NCI-H460 (cell line): ENCODE data around the gene YPEL4. TPM values are rescaled to one million over a fixed set of nuclear protein-coding genes. Genes with fewer than 3 reads are reported as not detected.
A peak's percentile ranks its signal among the peaks of the same experiment; 100 is the strongest.
"Not testable (repeated sequence)": the region's sequence is repeated elsewhere in the genome, so short reads cannot be mapped to it uniquely, and the experiment has no call there.

Experiments
- DNase-seq: peaks from one replicate; pipeline ENCODE4 v3.0.0-alpha.2; 2016; ENCODE audit warnings: low read depth; ENCODE audit errors: extremely low read depth
- polyA plus RNA-seq: library from polyadenylated mRNA; depleted of rRNA; stranded (reverse); fragments of >200 nt; gene quantifications from 2 replicates; pipeline ENCODE4 v1.2.3, GENCODE V29; 2014; cell fraction: nucleus; rRNA removed
- total RNA-seq: library from RNA; depleted of rRNA; stranded (reverse); fragments of >200 nt; shearing (Covaris generic); gene quantifications from 2 replicates; pipeline ENCODE4 v1.2.3, GENCODE V29; 2014; rRNA removed

YPEL4 gene
- not detected in 2 replicates for total RNA-seq
- polyA plus RNA-seq: not detected in 2 replicates

DNA sequence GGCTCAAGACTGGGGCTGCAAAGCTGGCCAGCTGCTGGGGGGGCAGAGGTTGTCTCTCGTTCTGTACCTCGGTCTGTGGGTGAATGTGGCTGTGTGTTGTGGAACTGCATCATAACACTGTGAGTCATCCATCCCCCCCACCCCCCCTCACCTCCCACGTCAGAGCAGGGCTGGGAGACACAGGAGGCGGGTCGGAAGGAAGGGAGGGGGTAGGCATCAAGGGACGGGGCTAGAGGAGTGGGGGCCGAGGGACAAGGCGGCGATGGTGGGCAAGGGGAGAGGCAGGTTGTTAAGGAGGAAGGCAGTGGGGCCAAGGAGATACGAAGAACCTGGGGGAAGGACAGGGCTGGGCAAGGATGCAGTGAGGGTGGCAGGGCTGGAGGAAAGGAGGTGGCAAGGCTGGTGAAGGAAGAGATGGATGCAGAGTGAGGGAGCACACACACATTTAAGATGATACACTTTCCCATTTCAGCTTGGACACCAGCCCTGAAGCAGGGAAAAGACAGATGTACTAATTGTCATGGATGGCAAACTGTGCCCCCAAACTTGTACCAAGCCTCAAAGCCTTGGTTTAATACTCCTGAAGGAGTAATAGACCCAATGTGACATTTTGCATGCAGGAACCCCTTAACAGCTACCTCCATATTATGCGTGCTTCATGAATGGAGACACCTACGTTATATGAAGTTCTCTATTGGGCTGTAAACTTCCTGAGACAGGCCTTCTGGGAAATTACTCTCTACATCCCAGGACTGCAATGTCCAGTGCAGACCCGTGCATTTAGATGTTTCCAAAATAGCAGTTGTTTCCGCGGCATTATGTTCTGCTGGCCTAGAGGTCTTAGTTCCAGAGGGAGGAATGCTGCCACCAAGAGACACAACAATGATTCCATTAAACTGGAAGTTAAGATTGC lies at the start of gene YPEL4:
TSS of gene YPEL4 (minus strand) at position 87 of the 913 bp plus-strand sequence. CDS start 2,805 bp downstream, outside the sequence.
- DNase-seq: no peak

GRCh38 chr11:57698843-57699365 lies 49.2 kb upstream of the YPEL4 start:
- no peak for DNase-seq

DNA sequence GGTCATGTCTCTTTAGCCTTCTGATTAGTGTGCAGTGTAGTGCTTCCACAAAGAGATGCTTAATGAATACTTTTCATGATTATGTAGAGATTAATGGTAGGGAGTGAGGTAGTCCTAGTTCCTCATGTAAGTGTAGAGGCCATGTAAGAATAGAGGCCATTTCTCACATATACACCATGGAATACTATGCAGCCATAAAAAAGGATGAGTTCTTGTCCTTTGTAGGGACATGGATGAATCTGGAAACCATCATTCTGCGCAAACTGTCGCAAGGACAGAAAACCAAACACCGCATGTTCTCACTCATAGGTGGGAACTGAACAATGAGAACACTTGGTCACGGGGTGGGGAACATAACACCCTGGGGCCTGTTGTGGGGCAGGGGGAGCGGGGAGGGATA lies 40.8 kb upstream of the YPEL4 start:
- not testable (repeated sequence) for DNase-seq

GRCh38 chr11:57681168-57681567 lies 31.5 kb upstream of the YPEL4 start:
- no peak for DNase-seq

- DNase-seq: no peak
These were observed 30.8 kb upstream of the YPEL4 start for GRCh38 chr11:57680552-57680874.

GRCh38 chr11:57679396-57679795 lies 29.7 kb upstream of the YPEL4 start:
- DNase-seq: no peak

DNA sequence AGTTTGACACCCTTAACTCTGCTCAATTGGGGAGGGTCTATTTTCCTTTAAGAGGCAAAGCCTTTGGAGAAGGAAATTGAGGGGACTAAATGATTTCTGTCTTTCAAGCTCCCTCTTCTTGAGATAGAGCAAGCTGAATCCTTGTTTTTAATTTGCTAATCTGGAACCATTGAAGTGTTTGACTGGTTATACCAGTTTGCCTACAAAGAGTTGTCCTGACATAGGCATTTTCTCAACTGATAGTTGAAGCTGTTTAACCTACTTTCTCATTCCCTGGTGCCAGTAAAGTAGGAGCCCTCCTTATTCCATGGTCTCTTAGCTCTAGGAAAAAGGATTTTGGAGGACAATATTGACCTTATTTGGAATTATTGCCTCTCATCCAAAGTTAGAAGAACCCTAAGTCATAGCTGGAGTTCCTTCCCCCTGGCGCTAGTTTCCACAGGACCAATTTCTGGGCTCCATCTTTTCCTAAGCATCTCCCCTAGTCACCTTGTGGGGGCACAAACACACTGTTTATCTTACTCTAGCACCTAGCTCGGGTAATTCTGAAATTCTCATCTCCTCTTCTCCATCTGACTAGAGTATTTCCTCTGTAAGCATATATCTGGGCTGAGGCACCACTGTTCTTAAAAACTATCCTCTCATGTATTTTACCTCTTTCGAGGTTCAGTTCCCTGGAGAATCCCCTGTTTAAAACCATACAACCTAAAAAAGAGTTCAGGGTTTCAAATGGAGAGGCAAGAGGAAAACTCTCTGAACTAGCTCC lies 25.6 kb upstream of the YPEL4 start:
- no peak for DNase-seq

DNA sequence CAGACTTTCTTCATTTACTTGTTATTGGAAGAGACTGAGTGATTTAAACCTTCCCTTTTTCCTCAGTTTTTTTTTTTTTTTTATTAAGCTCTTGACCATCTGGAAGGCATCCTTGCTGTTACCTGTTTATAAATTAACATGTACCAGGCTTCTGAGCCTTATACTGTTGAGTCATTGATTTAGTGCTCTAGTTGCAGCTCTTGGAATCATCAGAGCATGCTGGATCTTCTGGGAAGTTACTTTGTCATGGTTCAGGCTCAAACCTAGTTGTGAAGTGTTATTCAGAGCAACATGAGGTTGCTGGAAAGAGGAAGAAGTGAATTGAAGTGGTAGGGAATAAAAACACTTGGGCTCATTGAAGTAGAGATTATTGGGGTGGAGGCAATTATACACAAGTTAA lies 24.5 kb upstream of the YPEL4 start:
- no peak for DNase-seq

- no peak for DNase-seq
These were observed 18.7 kb upstream of the YPEL4 start for GRCh38 chr11:57668434-57668782.

GRCh38 chr11:57667736-57668433 lies 18.2 kb upstream of the YPEL4 start, which contains the start of gene ZDHHC5:
ZDHHC5 (plus strand) TSS chr11:57668114; CDS start chr11:57673091, 4,977 bp downstream.
- DNase-seq: peak; percentile 96

DNA sequence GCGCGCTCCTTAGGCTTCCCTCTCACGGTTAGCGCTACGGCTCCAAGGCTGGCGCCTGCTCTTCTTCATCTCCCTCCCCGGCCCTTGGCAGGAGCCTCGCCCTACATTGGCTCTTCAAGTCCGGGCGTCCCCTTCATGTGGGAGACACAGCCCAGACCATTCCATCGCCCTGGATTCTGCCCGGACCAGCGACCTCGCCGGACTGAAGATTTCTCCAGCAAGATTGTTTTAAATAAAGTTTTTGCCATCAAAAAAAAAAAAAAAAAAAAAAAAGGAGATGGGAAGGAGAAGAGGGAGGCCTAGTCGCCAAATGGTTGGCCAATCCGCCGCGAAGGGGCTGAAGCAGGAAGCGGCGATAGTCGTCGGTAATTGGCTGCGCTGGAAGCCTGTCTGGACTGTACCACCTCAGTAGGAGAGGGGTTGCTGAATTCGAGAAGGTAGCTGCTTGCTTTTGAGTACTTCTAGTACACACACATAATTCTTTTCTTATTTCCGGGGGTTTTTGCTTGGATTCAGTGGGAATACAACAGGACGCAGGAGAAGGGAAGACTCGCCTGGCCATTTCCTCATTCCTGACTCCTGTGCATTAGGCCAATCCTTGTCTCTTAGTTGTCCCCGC lies 17.5 kb upstream of the YPEL4 start:
- peak; percentile 94 for DNase-seq

- no peak for DNase-seq
These were observed 14.3 kb upstream of the YPEL4 start for GRCh38 chr11:57663975-57664374.

GRCh38 chr11:57662893-57663292 lies 13.2 kb upstream of the YPEL4 start:
- no peak for DNase-seq

DNA sequence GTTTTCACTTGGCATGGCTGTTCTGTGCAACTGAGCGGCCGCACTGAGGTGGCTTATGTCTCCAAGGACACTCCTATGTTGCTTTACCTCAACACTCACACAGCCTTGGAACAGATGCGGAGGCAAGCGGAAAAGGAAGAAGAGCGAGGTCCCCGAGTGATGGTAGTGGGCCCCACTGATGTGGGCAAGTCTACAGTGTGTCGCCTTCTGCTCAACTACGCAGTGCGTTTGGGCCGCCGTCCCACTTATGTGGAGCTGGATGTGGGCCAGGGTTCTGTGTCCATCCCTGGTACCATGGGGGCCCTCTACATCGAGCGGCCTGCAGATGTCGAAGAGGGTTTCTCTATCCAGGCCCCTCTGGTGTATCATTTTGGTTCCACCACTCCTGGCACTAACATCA lies 10.0 kb upstream of the YPEL4 start:
- DNase-seq: no peak

DNA sequence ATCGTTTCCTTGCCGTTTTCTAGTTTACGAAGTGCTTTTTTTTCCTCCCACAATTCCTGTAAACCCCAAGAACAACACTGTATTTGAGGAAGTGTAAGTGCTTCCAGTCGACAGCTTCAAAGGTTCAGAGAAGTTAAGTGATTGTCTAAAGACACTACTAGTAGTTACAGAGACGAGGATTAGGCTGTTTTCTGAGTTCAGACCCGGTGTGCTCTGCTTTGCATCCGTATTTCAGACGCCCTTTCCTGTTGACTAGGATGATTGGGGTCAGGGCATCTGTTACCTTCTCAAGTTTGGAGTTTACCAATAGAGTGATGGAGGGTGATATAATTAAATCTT lies 8.3 kb upstream of the YPEL4 start:
- DNase-seq: no peak

DNA sequence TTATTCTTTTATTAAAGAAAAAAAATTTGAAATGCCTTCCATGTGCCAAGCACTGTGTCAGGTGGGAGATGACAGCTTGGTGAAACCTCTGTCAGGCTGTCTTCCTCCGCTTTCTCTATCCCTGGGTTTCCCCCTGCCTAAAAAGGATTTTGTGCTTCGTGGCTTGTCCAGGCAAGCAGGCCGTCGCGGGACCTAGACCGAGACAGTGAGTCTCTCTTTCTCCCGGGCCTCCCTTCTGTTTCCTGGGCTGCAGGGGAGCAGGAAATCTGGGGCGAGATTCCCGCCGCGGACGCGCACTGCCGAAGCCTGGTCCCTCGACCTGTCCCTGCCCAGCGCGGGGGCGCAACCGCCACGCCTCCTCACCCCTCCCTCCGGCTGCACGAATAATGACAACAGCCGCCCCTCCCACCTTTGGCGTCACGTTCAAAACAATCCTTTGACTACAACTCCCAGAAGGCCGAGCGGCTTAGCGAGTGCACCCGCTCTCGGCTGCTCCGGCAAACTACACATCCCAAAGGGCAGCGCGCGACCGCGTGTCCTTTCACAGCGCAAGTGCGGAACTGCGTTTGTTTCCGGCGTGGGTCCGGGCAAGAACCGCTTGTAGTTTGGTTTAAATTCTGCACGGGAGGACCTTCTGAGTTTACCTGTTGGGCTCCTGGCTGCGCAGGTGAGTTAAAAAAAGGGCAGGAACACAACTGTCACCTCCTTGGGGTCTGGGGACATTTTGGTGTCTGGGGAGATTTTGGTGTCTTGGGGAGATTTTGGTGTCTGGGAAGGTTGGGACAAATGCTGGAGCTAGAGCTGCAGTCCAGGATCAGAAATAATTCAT lies 7.7 kb upstream of the YPEL4 start, which contains the start of gene CLP1:
TSS of gene CLP1 (plus strand) at position 569 of the 829 bp plus-strand sequence. CDS start 1,715 bp downstream, outside the sequence.
- DNase-seq: peak; percentile 97

- no peak for DNase-seq
These were observed 7.1 kb upstream of the YPEL4 start for GRCh38 chr11:57656885-57657193.

DNA sequence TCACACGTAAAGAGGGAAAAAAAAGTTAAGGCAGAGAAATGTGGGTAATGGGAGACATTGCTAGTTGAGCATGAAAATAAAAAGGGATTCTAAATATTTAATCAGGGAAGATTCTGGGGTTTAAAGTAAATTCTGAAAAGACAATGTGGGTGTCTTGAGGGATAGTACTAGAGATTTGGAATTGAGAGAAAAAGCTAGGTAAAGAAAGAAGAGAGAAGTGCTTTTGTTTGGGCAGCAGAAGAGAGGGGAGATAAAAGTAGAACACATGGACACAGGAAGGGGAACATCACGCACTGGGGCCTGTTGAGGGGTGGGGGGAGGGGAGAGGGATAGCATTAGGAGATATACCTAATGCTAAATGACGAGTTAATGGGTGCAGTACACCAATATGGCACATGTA lies 3.5 kb upstream of the YPEL4 start:
- no peak for DNase-seq

GRCh38 chr11:57652662-57653061 lies 3.0 kb upstream of the YPEL4 start:
- DNase-seq: no peak

- DNase-seq: not testable (repeated sequence)
These were observed 2.5 kb upstream of the YPEL4 start for GRCh38 chr11:57652230-57652629.
